HepG2 (cell line): Measurements from ENCODE around the gene CABLES2. TPM values are rescaled to one million over a fixed set of nuclear protein-coding genes. Genes with fewer than 3 reads are reported as not detected.
A peak's percentile ranks its signal among the peaks of the same experiment; 100 is the strongest.

Experiments used
- CCAR2 ChIP-seq: fragments of 200-400 bp; formaldehyde crosslinking; optimal IDR thresholded peaks from 2 replicates; pipeline ENCODE3; 2018; ENCODE audit warnings: low read depth, mild to moderate bottlenecking, low read length, moderate library complexity
- ELF4 ChIP-seq: sonication (generic); formaldehyde crosslinking; IDR thresholded peaks from 2 replicates; pipeline ENCODE4 v1.5.0; 2020; ENCODE audit warnings: missing genetic modification reagents, mild to moderate bottlenecking, moderate library complexity, borderline replicate concordance
- FOXA3 ChIP-seq: IDR thresholded peaks from 2 replicates; pipeline ENCODE4 v1.6.1; 2016; ENCODE audit warnings: missing genetic modification reagents, missing compliant biosample characterization
- GABPB1 ChIP-seq: IDR thresholded peaks from 2 replicates; pipeline ENCODE4 v1.6.1; 2016; ENCODE audit warnings: mild to moderate bottlenecking, missing genetic modification reagents, moderate library complexity, missing compliant biosample characterization
- HMG20B ChIP-seq: conservative IDR thresholded peaks from 2 replicates; pipeline ENCODE4 v1.6.1; 2016; ENCODE audit warnings: missing genetic modification reagents, missing compliant biosample characterization
- HOXD1 ChIP-seq: sonication (generic); formaldehyde crosslinking; IDR thresholded peaks from 2 replicates; pipeline ENCODE4 v1.5.0; 2020; ENCODE audit warnings: missing genetic modification reagents
- RARA ChIP-seq: IDR thresholded peaks from 2 replicates; pipeline ENCODE4 v1.6.1; 2016; ENCODE audit warnings: missing genetic modification reagents, missing compliant biosample characterization
- SAP130 ChIP-seq: IDR thresholded peaks from 2 replicates; pipeline ENCODE4 v1.6.1; 2016; ENCODE audit warnings: low read depth
- SOX13 ChIP-seq, 3 experiments: fragments of 450-650 bp in 1 of 3; sonication (generic) in 1 of 3; formaldehyde crosslinking in 1 of 3; IDR thresholded peaks in 2 of 3; conservative IDR thresholded peaks in 1 of 3; 2 replicates each; pipeline versions ENCODE4 v1.5.0 to v1.6.1; 2016 to 2020; ENCODE audit warnings: antibody characterized with exemption in 1 of 3, mild to moderate bottlenecking in 1 of 3, missing compliant biosample characterization in 1 of 3, missing genetic modification reagents in 1 of 3, moderate library complexity in 1 of 3
- TCF7 ChIP-seq: sonication (generic); IDR thresholded peaks from 2 replicates; pipeline ENCODE4 v1.6.1; 2016; ENCODE audit warnings: antibody characterized with exemption, low read depth
- ZEB1 ChIP-seq: IDR thresholded peaks from 2 replicates; pipeline ENCODE4 v1.6.1; 2012; ENCODE audit warnings: mild to moderate bottlenecking, low read depth, inconsistent platforms; ENCODE audit not compliant: insufficient replicate concordance
- ZFP90 ChIP-seq: sonication (generic); formaldehyde crosslinking; IDR thresholded peaks from 2 replicates; pipeline ENCODE4 v1.8.0; 2022; ENCODE audit warnings: missing genetic modification reagents, mild to moderate bottlenecking, inconsistent platforms, borderline replicate concordance
- ZNF256 ChIP-seq: sonication (generic); formaldehyde crosslinking; conservative IDR thresholded peaks from 2 replicates; pipeline ENCODE4 v1.4.0; 2020; ENCODE audit warnings: missing genetic modification reagents
- ZNF34 ChIP-seq: sonication (generic); formaldehyde crosslinking; IDR thresholded peaks from 2 replicates; pipeline ENCODE4 v1.4.0; 2020; ENCODE audit warnings: mild to moderate bottlenecking, missing genetic modification reagents, borderline replicate concordance
- ZSCAN20 ChIP-seq: sonication (generic); formaldehyde crosslinking; IDR thresholded peaks from 2 replicates; pipeline ENCODE4 v1.4.0; 2020; ENCODE audit warnings: missing genetic modification reagents, mild to moderate bottlenecking, borderline replicate concordance
- polyA plus RNA-seq, 8 experiments: library from polyadenylated mRNA; depleted of rRNA in 3 of 8; stranded (reverse) in 7 of 8; unstranded in 1 of 8; fragments of >200 nt; fragmentation: Illumina TruSeq in 4 of 8; extraction: Trizol in 4 of 8; gene quantifications; 2 replicates each; pipeline versions ENCODE4 v1.2.1 to v1.2.3, GENCODE V29; 2011 to 2016; ENCODE audit warnings: low read depth in 4 of 8, missing spikeins in 1 of 8, mixed read lengths in 1 of 8; ENCODE audit not compliant: insufficient read depth in 1 of 8
- total RNA-seq, 5 experiments: library from RNA; depleted of rRNA; stranded (reverse); fragments of >200 nt; fragmentation: Illumina TruSeq; extraction: Trizol; gene quantifications; 2 replicates each; pipeline ENCODE4 v1.2.3, GENCODE V29; 2016; ENCODE audit warnings: low read depth in 1 of 5
- TF ChIP-seq, protein P1 (sequence below): sonication (generic); formaldehyde crosslinking; IDR thresholded peaks from 2 replicates; pipeline ENCODE4 v1.8.0; 2022; ENCODE audit warnings: mild to moderate bottlenecking, missing genetic modification reagents, borderline replicate concordance
- TF ChIP-seq, protein P2 (sequence below): sonication (generic); formaldehyde crosslinking; conservative IDR thresholded peaks from 2 replicates; pipeline ENCODE4 v1.8.0; 2022; ENCODE audit warnings: low read depth, missing genetic modification reagents
- TF ChIP-seq, protein P3 (sequence below): sonication (generic); formaldehyde crosslinking; IDR thresholded peaks from 2 replicates; pipeline ENCODE4 v1.4.0; 2020; ENCODE audit warnings: missing genetic modification reagents, borderline replicate concordance
- TF ChIP-seq, protein P4 (sequence below): sonication (generic); formaldehyde crosslinking; IDR thresholded peaks from 2 replicates; pipeline ENCODE4 v1.5.0; 2020; ENCODE audit warnings: missing genetic modification reagents, mild to moderate bottlenecking, borderline replicate concordance

Gene CABLES2
- total and polyA plus RNA-seq, 2 of the 13 experiments (the other 11 are each of a cell fraction or from before 2014, with no cell fraction given): 5.2 to 9.7 TPM

DNA sequence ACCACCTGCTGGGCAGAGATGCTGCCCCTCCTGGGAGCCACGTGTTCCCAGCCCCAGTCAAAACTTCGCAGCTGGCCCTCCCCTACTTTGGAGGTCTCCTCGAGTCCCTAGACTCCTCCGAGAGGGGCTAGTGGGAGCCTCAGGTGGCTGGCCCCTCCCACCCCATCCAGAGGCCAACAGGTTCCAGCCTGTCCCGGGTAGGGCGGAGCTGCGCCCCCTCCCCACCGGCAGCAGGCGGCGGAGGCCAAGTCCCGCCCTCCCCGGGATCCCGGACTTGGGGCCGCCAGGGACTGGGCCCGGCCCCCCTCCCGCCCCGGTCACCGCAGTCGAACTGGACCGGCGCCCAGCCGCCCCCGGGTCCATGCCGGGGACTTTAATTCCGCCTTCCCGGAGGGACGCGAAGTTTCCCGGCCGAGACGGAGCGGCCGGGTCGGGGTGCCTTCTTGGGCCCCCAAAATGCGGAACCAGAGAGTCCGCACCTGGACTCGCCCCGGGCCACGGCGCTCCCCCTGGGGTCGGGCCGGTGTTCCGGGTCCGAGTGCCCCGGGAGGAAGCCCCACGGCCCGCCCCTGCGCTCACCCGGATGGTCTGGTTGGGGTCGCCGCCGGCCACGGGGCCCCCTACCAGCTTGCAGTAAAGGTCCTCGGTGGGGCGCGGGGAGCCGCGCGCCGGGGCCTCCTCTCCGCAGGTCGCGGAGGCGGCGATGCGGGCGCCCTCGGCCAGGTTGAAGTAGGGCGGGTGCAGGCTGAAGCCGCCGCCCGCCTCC is 40.5 kb downstream of the CABLES2 start (continued):
- no peak for TF ChIP-seq CCAR2
- TF ChIP-seq ZSCAN20 (CRISPR knock-in tag): peak; percentile 98; the same call in 1 of the 2 replicates
- TF ChIP-seq ZNF34: no peak
- peak; percentile 45 for TF ChIP-seq ZEB1
- TF ChIP-seq, protein P1, sequence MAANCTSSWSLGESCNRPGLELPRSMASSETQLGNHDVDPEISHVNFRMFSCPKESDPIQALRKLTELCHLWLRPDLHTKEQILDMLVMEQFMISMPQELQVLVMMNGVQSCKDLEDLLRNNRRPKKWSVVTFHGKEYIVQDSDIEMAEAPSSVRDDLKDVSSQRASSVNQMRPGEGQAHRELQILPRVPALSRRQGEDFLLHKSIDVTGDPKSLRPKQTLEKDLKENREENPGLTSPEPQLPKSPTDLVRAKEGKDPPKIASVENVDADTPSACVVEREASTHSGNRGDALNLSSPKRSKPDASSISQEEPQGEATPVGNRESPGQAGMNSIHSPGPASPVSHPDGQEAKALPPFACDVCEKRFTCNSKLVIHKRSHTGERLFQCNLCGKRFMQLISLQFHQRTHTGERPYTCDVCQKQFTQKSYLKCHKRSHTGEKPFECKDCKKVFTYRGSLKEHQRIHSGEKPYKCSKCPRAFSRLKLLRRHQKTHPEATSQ (CRISPR knock-in tag): no peak
- no peak for TF ChIP-seq TCF7
- TF ChIP-seq ZNF256 (CRISPR knock-in tag): no peak; the same call in 1 of the 2 replicates
- TF ChIP-seq ELF4 (CRISPR knock-in tag): no peak
- TF ChIP-seq, protein P2, sequence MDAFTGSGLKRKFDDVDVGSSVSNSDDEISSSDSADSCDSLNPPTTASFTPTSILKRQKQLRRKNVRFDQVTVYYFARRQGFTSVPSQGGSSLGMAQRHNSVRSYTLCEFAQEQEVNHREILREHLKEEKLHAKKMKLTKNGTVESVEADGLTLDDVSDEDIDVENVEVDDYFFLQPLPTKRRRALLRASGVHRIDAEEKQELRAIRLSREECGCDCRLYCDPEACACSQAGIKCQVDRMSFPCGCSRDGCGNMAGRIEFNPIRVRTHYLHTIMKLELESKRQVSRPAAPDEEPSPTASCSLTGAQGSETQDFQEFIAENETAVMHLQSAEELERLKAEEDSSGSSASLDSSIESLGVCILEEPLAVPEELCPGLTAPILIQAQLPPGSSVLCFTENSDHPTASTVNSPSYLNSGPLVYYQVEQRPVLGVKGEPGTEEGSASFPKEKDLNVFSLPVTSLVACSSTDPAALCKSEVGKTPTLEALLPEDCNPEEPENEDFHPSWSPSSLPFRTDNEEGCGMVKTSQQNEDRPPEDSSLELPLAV (CRISPR knock-in tag): no peak
- peak; percentile 19; the same call in 1 of the 2 replicates for TF ChIP-seq HMG20B
- peak; percentile 77 for TF ChIP-seq GABPB1 (CRISPR knock-in tag)
- peak; percentile 81 for TF ChIP-seq SAP130 (CRISPR knock-in tag)
- TF ChIP-seq, protein P3, sequence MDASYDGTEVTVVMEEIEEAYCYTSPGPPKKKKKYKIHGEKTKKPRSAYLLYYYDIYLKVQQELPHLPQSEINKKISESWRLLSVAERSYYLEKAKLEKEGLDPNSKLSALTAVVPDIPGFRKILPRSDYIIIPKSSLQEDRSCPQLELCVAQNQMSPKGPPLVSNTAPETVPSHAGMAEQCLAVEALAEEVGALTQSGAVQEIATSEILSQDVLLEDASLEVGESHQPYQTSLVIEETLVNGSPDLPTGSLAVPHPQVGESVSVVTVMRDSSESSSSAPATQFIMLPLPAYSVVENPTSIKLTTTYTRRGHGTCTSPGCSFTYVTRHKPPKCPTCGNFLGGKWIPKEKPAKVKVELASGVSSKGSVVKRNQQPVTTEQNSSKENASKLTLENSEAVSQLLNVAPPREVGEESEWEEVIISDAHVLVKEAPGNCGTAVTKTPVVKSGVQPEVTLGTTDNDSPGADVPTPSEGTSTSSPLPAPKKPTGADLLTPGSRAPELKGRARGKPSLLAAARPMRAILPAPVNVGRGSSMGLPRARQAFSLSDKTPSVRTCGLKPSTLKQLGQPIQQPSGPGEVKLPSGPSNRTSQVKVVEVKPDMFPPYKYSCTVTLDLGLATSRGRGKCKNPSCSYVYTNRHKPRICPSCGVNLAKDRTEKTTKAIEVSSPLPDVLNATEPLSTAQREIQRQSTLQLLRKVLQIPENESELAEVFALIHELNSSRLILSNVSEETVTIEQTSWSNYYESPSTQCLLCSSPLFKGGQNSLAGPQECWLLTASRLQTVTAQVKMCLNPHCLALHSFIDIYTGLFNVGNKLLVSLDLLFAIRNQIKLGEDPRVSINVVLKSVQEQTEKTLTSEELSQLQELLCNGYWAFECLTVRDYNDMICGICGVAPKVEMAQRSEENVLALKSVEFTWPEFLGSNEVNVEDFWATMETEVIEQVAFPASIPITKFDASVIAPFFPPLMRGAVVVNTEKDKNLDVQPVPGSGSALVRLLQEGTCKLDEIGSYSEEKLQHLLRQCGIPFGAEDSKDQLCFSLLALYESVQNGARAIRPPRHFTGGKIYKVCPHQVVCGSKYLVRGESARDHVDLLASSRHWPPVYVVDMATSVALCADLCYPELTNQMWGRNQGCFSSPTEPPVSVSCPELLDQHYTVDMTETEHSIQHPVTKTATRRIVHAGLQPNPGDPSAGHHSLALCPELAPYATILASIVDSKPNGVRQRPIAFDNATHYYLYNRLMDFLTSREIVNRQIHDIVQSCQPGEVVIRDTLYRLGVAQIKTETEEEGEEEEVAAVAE (CRISPR knock-in tag): no peak
- no peak for TF ChIP-seq FOXA3 (CRISPR knock-in tag)
- no peak for TF ChIP-seq SOX13 (IDR thresholded peaks at IDR 0.05)
- peak in 1 of 2 experiments; percentile 26; a peak in 1 of 4 replicates for TF ChIP-seq SOX13 (CRISPR knock-in tag; conservative IDR thresholded peaks at IDR 0.05 in 1 of 2, IDR thresholded peaks at IDR 0.05 in 1 of 2)
- peak; percentile 41; the same call in 1 of the 2 replicates for TF ChIP-seq RARA (CRISPR knock-in tag)
- peak; percentile 92; the same call in 1 of the 2 replicates for TF ChIP-seq ZFP90 (CRISPR knock-in tag)
- TF ChIP-seq, protein P4, sequence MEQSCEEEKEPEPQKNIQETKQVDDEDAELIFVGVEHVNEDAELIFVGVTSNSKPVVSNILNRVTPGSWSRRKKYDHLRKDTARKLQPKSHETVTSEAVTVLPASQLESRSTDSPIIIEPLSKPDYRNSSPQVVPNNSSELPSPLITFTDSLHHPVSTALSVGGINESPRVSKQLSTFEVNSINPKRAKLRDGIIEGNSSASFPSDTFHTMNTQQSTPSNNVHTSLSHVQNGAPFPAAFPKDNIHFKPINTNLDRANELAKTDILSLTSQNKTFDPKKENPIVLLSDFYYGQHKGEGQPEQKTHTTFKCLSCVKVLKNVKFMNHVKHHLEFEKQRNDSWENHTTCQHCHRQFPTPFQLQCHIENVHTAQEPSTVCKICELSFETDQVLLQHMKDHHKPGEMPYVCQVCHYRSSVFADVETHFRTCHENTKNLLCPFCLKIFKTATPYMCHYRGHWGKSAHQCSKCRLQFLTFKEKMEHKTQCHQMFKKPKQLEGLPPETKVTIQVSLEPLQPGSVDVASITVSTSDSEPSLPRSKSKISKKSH: peak; percentile 5; the same call in 1 of the 2 replicates
- TF ChIP-seq HOXD1 (CRISPR knock-in tag): peak; percentile 81; the same call in 1 of the 2 replicates
